Measurements from ENCODE around the gene ANKIB1. TPM values are rescaled to one million over a fixed set of nuclear protein-coding genes. Genes with fewer than 3 reads are reported as not detected.
A peak's percentile ranks its signal among the peaks of the same experiment; 100 is the strongest.

The ANKIB1 gene
- polyA plus RNA-seq, 1 donor (not counting 4 experiments of a cell fraction or from before 2014, with no cell fraction given) = 37.0 TPM

DNA sequence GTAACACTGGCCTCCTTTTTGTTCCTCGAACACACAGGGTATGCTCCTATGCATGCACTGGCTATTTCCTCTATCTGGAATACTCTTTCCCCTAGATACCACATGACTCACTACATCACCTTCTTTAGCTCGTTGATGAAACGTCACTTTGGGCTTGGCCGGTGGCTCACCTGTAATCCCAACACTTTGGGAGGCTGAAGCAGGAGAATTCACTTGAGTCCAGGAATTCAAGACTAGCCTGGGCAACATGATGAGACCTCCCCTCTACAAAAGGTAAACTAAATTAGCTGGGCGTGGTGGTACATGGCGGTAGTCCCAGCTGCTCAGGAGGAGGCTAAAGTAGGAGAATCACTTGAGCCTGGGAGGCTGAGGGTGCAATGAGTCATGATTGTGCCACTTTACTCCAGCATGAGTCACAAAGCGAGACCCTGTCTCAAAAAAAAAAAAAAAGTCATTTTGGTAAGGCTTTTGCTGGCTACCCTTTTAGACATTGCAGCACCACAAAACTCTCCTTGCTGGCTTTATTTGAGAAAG is 14.5 kb downstream of the ANKIB1 start:
- H3K36me3 ChIP-seq (ENCODE audit: control insufficient read depth in 2 of 2, extremely low read depth in 1 of 2, insufficient read depth in 2 of 2, low read length in 2 of 2) = no peaks in the 10 kb centered on the region
- peak; percentile 63 for DNase-seq (ENCODE audit: low read depth, low spot score)

DNA sequence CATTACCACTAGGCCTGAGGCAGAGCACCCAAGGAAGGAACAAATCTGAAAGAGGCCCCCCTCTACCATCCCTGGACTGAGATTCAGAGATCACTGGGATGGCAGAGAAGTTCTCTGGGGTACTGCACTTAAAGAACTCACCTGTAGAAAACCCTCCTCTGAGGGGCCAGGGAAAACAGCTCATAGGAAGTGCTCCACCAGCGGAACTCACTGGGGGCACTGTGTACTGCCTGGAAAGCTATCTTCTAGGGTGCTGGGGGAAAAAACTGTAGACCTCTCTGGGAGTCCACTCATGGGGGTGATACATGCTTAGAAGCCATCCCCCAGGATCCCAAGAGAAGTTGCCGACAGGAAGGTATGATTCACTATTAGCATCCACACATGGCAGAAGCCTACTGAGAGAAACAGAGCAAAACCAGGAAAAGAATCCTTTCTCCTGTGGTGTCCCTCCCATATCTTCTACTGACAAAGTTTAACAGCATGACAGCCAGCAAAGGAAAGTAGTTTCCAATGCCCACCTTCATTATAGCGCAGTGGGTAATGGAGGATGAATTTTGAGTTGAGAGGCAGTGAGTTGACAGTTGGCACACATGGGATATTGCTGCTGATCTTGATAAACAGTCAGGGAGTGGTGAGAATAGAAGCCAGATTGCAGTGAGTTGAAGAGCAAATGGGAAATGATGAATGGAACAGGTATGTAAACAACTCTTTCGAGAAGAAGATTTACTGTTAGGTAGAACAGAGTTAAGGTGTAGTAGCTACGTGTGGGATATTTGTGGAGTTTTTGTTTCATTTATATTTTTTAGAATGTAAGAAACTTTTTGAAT is 20.9 kb downstream of the ANKIB1 start:
- FAIRE-seq = peak; percentile 89
- Histone ChIP-seq H3K79me2 (ENCODE audit: control insufficient read depth, insufficient read depth, low read length) (peaks cover 60% of the 10 kb centered on the region), H4K20me1 (ENCODE audit: control insufficient read depth, extremely low read depth, insufficient read depth, low read length) (no peaks in the 10 kb centered on the region)

More for the DNA sequence above, 14.5 kb downstream of the ANKIB1 start:
- no peaks in the 10 kb centered on the region for H4K20me1 ChIP-seq (ENCODE audit: control insufficient read depth, extremely low read depth, insufficient read depth, low read length)
- FAIRE-seq = peak; percentile 96
- dilution Hi-C loops (cut with MboI; ENCODE audit: extremely low pct_ligation_motif_present, low sequenced_read_pairs) = no loop called here
- peaks cover 21% of the 10 kb centered on the region for H3K4me1 ChIP-seq (ENCODE audit: control insufficient read depth, extremely low read depth, insufficient read depth, low read length)
- peak overlapping the region; percentile 65 for H3K4me2 ChIP-seq (ENCODE audit: control insufficient read depth, extremely low read depth, insufficient read depth, low read depth, low read length)
- peak overlapping the region; percentile 81 for H3K27ac ChIP-seq (ENCODE audit: control insufficient read depth, insufficient read depth, low read length)
- H3K27me3 ChIP-seq (ENCODE audit: control insufficient read depth, extremely low read depth, insufficient read depth, low read length) = no peaks in the 10 kb centered on the region
- peak overlapping the region; percentile 35 for H2AFZ ChIP-seq (ENCODE audit: control insufficient read depth, low read length)
- H3K4me3 ChIP-seq (ENCODE audit: control insufficient read depth in 2 of 3, extremely low read depth in 1 of 3, insufficient read depth in 2 of 3, low read depth in 1 of 3, low read length in 3 of 3) = peak overlapping the region in 2 of 3 experiments; percentile 1 to 7
- H3K9me1 ChIP-seq (ENCODE audit: control insufficient read depth, extremely low read depth, insufficient read depth, low read length) = no peaks in the 10 kb centered on the region
- H3K9me3 ChIP-seq (ENCODE audit: control insufficient read depth, low read depth, low read length) = no peaks in the 10 kb centered on the region
- peak overlapping the region; percentile 22 for H3K9ac ChIP-seq (ENCODE audit: control insufficient read depth, extremely low read depth, insufficient read depth, low read length)
- H3K79me2 ChIP-seq (ENCODE audit: control insufficient read depth, insufficient read depth, low read length) = peaks cover 62% of the 10 kb centered on the region
- TF ChIP-seq, protein P1, sequence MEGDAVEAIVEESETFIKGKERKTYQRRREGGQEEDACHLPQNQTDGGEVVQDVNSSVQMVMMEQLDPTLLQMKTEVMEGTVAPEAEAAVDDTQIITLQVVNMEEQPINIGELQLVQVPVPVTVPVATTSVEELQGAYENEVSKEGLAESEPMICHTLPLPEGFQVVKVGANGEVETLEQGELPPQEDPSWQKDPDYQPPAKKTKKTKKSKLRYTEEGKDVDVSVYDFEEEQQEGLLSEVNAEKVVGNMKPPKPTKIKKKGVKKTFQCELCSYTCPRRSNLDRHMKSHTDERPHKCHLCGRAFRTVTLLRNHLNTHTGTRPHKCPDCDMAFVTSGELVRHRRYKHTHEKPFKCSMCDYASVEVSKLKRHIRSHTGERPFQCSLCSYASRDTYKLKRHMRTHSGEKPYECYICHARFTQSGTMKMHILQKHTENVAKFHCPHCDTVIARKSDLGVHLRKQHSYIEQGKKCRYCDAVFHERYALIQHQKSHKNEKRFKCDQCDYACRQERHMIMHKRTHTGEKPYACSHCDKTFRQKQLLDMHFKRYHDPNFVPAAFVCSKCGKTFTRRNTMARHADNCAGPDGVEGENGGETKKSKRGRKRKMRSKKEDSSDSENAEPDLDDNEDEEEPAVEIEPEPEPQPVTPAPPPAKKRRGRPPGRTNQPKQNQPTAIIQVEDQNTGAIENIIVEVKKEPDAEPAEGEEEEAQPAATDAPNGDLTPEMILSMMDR (optimal IDR thresholded peaks at IDR 0.05 in 1 of 3, IDR thresholded peaks at IDR 0.05 in 1 of 3, conservative IDR thresholded peaks at IDR 0.05 in 1 of 3; ENCODE audit: extremely low read depth in 1 of 3, insufficient read depth in 2 of 3, low read length in 3 of 3) = no peak
- no peak for TF ChIP-seq EZH2 (IDR thresholded peaks at IDR 0.05; ENCODE audit: low read length)

More for the DNA sequence above, 20.9 kb downstream of the ANKIB1 start:
- Histone ChIP-seq H2AFZ (ENCODE audit: control insufficient read depth, low read length) (no peak overlapping the region), H3K4me1 (ENCODE audit: control insufficient read depth, extremely low read depth, insufficient read depth, low read length) (peaks cover 13% of the 10 kb centered on the region), H3K9ac (ENCODE audit: control insufficient read depth, extremely low read depth, insufficient read depth, low read length) (peak overlapping the region; percentile 25), H3K36me3 (ENCODE audit: control insufficient read depth in 2 of 2, extremely low read depth in 1 of 2, insufficient read depth in 2 of 2, low read length in 2 of 2) (no peaks in the 10 kb centered on the region), H3K4me3 (ENCODE audit: control insufficient read depth in 2 of 3, extremely low read depth in 1 of 3, insufficient read depth in 2 of 3, low read depth in 1 of 3, low read length in 3 of 3) (peak overlapping the region in 1 of 3 experiments; percentile 33), H3K9me1 (ENCODE audit: control insufficient read depth, extremely low read depth, insufficient read depth, low read length) (no peaks in the 10 kb centered on the region), H3K27ac (ENCODE audit: control insufficient read depth, insufficient read depth, low read length) (peak overlapping the region; percentile 51), H3K27me3 (ENCODE audit: control insufficient read depth, extremely low read depth, insufficient read depth, low read length) (no peaks in the 10 kb centered on the region), H3K4me2 (ENCODE audit: control insufficient read depth, extremely low read depth, insufficient read depth, low read depth, low read length) (peak overlapping the region; percentile 74), H3K9me3 (ENCODE audit: control insufficient read depth, low read depth, low read length) (no peaks in the 10 kb centered on the region)
- dilution Hi-C loops (cut with MboI; ENCODE audit: extremely low pct_ligation_motif_present, low sequenced_read_pairs) = no loop called here
- TF ChIP-seq EZH2 (IDR thresholded peaks at IDR 0.05; ENCODE audit: low read length) = no peak
- TF ChIP-seq, protein P1 (optimal IDR thresholded peaks at IDR 0.05 in 1 of 3, IDR thresholded peaks at IDR 0.05 in 1 of 3, conservative IDR thresholded peaks at IDR 0.05 in 1 of 3; ENCODE audit: extremely low read depth in 1 of 3, insufficient read depth in 2 of 3, low read length in 3 of 3) = no peak
- DNase-seq (ENCODE audit: low read depth, low spot score) = no peak
